HEK293 (cell line): ENCODE data around the gene STEAP2.

Experiments used
- CTCF ChIA-PET: fragments of 350-600 bp; formaldehyde crosslinking; extraction: SDS; loops from one replicate; lab custom pipeline; 2021; ENCODE audit warnings: antibody characterized with exemption; lab: Yijun Ruan, JAX
- POLR2A ChIA-PET: fragments of 300-600 bp; formaldehyde crosslinking; extraction: SDS; loops from one replicate; lab custom pipeline; 2020; ENCODE audit warnings: antibody characterized with exemption, inconsistent platforms; lab: Yijun Ruan, JAX
- H3K27ac ChIP-seq: fragments of 200-500 bp; sonication (Bioruptor generic); 2 replicates; pipeline ENCODE4 v1.5.1; 2014; ENCODE audit warnings: low read depth, low read length, control low read depth, inconsistent platforms; ENCODE audit errors: extremely low read depth
- H3K36me3 ChIP-seq, 2 experiments: fragments of 200-500 bp in 1 of 2; sonication (Bioruptor generic) in 1 of 2; 1 replicate in 1 of 2; 2 replicates in 1 of 2; pipeline ENCODE4 v1.5.1; 2014 to 2017; ENCODE audit warnings: inconsistent platforms in 2 of 2, low read length in 2 of 2; ENCODE audit not compliant: control insufficient read depth in 2 of 2, insufficient read depth in 1 of 2
- H3K4me1 ChIP-seq: fragments of 200-500 bp; sonication (Bioruptor generic); 2 replicates; pipeline ENCODE4 v1.5.1; 2014; ENCODE audit warnings: mild to moderate bottlenecking, low read length, inconsistent platforms; ENCODE audit not compliant: control insufficient read depth, insufficient read depth
- H3K4me3 ChIP-seq: 2 replicates; pipeline ENCODE4 v1.5.1; 2011; ENCODE audit warnings: low read depth, mild to moderate bottlenecking, control low read depth, low read length, moderate library complexity
- H3K9me3 ChIP-seq: fragments of 200-500 bp; sonication (Bioruptor generic); 2 replicates; pipeline ENCODE4 v1.5.1; 2014; ENCODE audit warnings: low read depth, low read length, inconsistent platforms; ENCODE audit not compliant: control insufficient read depth, insufficient read depth
- ELK4 ChIP-seq: IDR thresholded peaks from 2 replicates; pipeline ENCODE4 v1.6.1; 2011; ENCODE audit warnings: mild to moderate bottlenecking, low read depth, low read length, borderline replicate concordance
- MEIS1 ChIP-seq: sonication (generic); formaldehyde crosslinking; IDR thresholded peaks from 2 replicates; pipeline ENCODE4 v1.8.1; 2022; ENCODE audit warnings: missing genetic modification reagents, mild to moderate bottlenecking, borderline replicate concordance
- MYNN ChIP-seq: fragments of 450-650 bp; formaldehyde crosslinking; IDR thresholded peaks from 2 replicates; pipeline ENCODE4 v1.5.1; 2016; ENCODE audit warnings: missing biosample characterization, missing genetic modification characterization, borderline replicate concordance
- MZF1 ChIP-seq: fragments of 450-650 bp; formaldehyde crosslinking; IDR thresholded peaks from 2 replicates; pipeline ENCODE4 v1.5.1; 2017; ENCODE audit warnings: missing biosample characterization, missing genetic modification characterization, borderline replicate concordance
- REST ChIP-seq: fragments of 450-650 bp; formaldehyde crosslinking; IDR thresholded peaks from 2 replicates; pipeline ENCODE4 v1.5.1; 2016; ENCODE audit warnings: missing biosample characterization, missing genetic modification characterization
- SCRT2 ChIP-seq: fragments of 450-650 bp; formaldehyde crosslinking; IDR thresholded peaks from 2 replicates; pipeline ENCODE4 v1.5.1; 2016; ENCODE audit warnings: missing biosample characterization, missing genetic modification characterization
- SETDB1 ChIP-seq: IDR thresholded peaks from one replicate; pipeline ENCODE4 v1.6.1; 2017; ENCODE audit warnings: mild to moderate bottlenecking, low read length, moderate library complexity, mixed read lengths; ENCODE audit not compliant: insufficient read length
- SP7 ChIP-seq: fragments of 450-650 bp; formaldehyde crosslinking; IDR thresholded peaks from 2 replicates; pipeline ENCODE4 v1.5.1; 2016; ENCODE audit warnings: missing biosample characterization, missing genetic modification characterization
- YY1 ChIP-seq: fragments of 450-650 bp; formaldehyde crosslinking; IDR thresholded peaks from 2 replicates; pipeline ENCODE4 v1.5.1; 2018; ENCODE audit warnings: missing biosample characterization, missing genetic modification characterization
- ZFP69B ChIP-seq: fragments of 450-650 bp; formaldehyde crosslinking; IDR thresholded peaks from 2 replicates; pipeline ENCODE4 v1.5.1; 2016; ENCODE audit warnings: missing biosample characterization, missing genetic modification characterization
- ZNF16 ChIP-seq: fragments of 450-650 bp; formaldehyde crosslinking; IDR thresholded peaks from 2 replicates; pipeline ENCODE4 v1.5.1; 2016; ENCODE audit warnings: low read depth, missing biosample characterization, missing genetic modification characterization
- ZNF2 ChIP-seq: fragments of 450-650 bp; formaldehyde crosslinking; IDR thresholded peaks from 2 replicates; pipeline ENCODE4 v1.5.1; 2016; ENCODE audit warnings: missing biosample characterization, missing genetic modification characterization
- ZNF311 ChIP-seq: fragments of 450-650 bp; formaldehyde crosslinking; IDR thresholded peaks from 2 replicates; pipeline ENCODE4 v1.5.1; 2017; ENCODE audit warnings: missing biosample characterization, missing genetic modification characterization, borderline replicate concordance
- ZNF350 ChIP-seq: fragments of 450-650 bp; formaldehyde crosslinking; IDR thresholded peaks from 2 replicates; pipeline ENCODE4 v1.5.0; 2017; ENCODE audit warnings: missing biosample characterization, mild to moderate bottlenecking, missing genetic modification characterization
- ZNF366 ChIP-seq: fragments of 450-650 bp; formaldehyde crosslinking; conservative IDR thresholded peaks from 2 replicates; pipeline ENCODE4 v1.5.1; 2016; ENCODE audit warnings: missing biosample characterization, missing genetic modification characterization
- ZNF473 ChIP-seq: fragments of 450-650 bp; formaldehyde crosslinking; IDR thresholded peaks from 2 replicates; pipeline ENCODE4 v1.5.1; 2017; ENCODE audit warnings: missing biosample characterization, missing genetic modification characterization
- ZNF48 ChIP-seq: fragments of 450-650 bp; formaldehyde crosslinking; IDR thresholded peaks from 2 replicates; pipeline ENCODE4 v1.5.1; 2016; ENCODE audit warnings: missing biosample characterization, missing genetic modification characterization
- ZNF544 ChIP-seq: fragments of 450-650 bp; formaldehyde crosslinking; IDR thresholded peaks from 2 replicates; pipeline ENCODE4 v1.5.0; 2017; ENCODE audit warnings: missing biosample characterization, missing genetic modification characterization
- ZNF561 ChIP-seq: fragments of 450-650 bp; IDR thresholded peaks from 2 replicates; pipeline ENCODE4 v1.5.1; 2018; ENCODE audit warnings: missing biosample characterization, missing genetic modification characterization, borderline replicate concordance
- ZNF768 ChIP-seq: fragments of 450-650 bp; formaldehyde crosslinking; IDR thresholded peaks from 2 replicates; pipeline ENCODE4 v1.5.1; 2018; ENCODE audit warnings: missing biosample characterization, mild to moderate bottlenecking, missing genetic modification characterization
- ZNF830 ChIP-seq: fragments of 450-650 bp; IDR thresholded peaks from 2 replicates; pipeline ENCODE4 v1.5.0; 2018; ENCODE audit warnings: missing biosample characterization, missing genetic modification characterization, low read depth, mild to moderate bottlenecking, moderate library complexity
- ZSCAN5A ChIP-seq: fragments of 450-650 bp; formaldehyde crosslinking; IDR thresholded peaks from 2 replicates; pipeline ENCODE4 v1.5.1; 2016; ENCODE audit warnings: missing biosample characterization, missing genetic modification characterization
- TF ChIP-seq, protein P1 (sequence below): fragments of 450-650 bp; formaldehyde crosslinking; IDR thresholded peaks from 2 replicates; pipeline ENCODE4 v1.5.1; 2017; ENCODE audit warnings: missing biosample characterization, missing genetic modification characterization
- TF ChIP-seq, protein P2 (sequence below): fragments of 450-650 bp; IDR thresholded peaks from 2 replicates; pipeline ENCODE4 v1.5.1; 2018; ENCODE audit warnings: missing biosample characterization, missing genetic modification characterization
- TF ChIP-seq, protein P3 (sequence below): fragments of 450-650 bp; formaldehyde crosslinking; IDR thresholded peaks from 2 replicates; pipeline ENCODE4 v1.5.1; 2016; ENCODE audit warnings: missing biosample characterization, missing genetic modification characterization

Gene STEAP2

GRCh38 chr7:90180011-90180585 is 31.4 kb upstream of the STEAP2 start:
- no peaks in the 10 kb centered on the region for H3K4me1 ChIP-seq
- TF ChIP-seq ZNF768 (tag by site-specific recombination) (no peak), MZF1 (tag by site-specific recombination) (no peak), ZNF830 (tag by site-specific recombination) (no peak), ZFP69B (tag by site-specific recombination) (no peak), ZNF366 (tag by site-specific recombination) (no peak), REST (tag by site-specific recombination) (no peak), SP7 (no peak), ZSCAN5A (tag by site-specific recombination) (no peak), ZNF544 (tag by site-specific recombination) (no peak), MEIS1 (no peak), SETDB1 (no peak), ZNF48 (tag by site-specific recombination) (no peak), ZNF473 (no peak), ZNF561 (tag by site-specific recombination) (no peak), ZNF311 (tag by site-specific recombination) (no peak)
- TF ChIP-seq, protein P1, sequence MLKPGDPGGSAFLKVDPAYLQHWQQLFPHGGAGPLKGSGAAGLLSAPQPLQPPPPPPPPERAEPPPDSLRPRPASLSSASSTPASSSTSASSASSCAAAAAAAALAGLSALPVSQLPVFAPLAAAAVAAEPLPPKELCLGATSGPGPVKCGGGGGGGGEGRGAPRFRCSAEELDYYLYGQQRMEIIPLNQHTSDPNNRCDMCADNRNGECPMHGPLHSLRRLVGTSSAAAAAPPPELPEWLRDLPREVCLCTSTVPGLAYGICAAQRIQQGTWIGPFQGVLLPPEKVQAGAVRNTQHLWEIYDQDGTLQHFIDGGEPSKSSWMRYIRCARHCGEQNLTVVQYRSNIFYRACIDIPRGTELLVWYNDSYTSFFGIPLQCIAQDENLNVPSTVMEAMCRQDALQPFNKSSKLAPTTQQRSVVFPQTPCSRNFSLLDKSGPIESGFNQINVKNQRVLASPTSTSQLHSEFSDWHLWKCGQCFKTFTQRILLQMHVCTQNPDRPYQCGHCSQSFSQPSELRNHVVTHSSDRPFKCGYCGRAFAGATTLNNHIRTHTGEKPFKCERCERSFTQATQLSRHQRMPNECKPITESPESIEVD (tag by site-specific recombination) = no peak
- TF ChIP-seq, protein P2, sequence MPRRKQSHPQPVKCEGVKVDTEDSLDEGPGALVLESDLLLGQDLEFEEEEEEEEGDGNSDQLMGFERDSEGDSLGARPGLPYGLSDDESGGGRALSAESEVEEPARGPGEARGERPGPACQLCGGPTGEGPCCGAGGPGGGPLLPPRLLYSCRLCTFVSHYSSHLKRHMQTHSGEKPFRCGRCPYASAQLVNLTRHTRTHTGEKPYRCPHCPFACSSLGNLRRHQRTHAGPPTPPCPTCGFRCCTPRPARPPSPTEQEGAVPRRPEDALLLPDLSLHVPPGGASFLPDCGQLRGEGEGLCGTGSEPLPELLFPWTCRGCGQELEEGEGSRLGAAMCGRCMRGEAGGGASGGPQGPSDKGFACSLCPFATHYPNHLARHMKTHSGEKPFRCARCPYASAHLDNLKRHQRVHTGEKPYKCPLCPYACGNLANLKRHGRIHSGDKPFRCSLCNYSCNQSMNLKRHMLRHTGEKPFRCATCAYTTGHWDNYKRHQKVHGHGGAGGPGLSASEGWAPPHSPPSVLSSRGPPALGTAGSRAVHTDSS (tag by site-specific recombination) = no peak
- H3K27ac ChIP-seq = no peak overlapping the region
- ChIA-PET POLR2A (no interaction called here), CTCF (no interaction called here)
- H3K36me3 ChIP-seq = no peaks in the 10 kb centered on the region
- no peaks in the 10 kb centered on the region for H3K9me3 ChIP-seq
- H3K4me3 ChIP-seq = no peak overlapping the region

DNA sequence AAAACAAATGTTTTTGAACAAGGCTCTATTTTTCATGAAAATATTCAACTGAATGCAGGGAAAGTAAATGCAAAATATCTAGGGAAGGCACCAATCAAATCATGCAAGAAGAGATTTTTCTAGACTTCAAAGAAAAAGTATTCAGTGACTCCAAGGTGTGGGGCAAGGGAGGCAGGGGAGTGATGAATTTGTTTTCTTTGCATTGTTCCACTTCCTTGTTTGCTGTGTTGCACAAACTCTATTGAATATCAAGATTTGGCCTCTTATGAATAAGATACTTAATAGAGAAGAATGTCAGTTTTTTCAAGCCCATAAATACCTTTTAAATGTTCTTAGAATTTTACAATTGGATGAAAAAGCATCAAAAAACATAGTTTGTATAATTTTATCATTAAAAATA is 30.9 kb upstream of the STEAP2 start:
- CTCF ChIA-PET = no interaction called here
- POLR2A ChIA-PET = no interaction called here
- TF ChIP-seq MYNN (tag by site-specific recombination) = no peak
- TF ChIP-seq, protein P3, sequence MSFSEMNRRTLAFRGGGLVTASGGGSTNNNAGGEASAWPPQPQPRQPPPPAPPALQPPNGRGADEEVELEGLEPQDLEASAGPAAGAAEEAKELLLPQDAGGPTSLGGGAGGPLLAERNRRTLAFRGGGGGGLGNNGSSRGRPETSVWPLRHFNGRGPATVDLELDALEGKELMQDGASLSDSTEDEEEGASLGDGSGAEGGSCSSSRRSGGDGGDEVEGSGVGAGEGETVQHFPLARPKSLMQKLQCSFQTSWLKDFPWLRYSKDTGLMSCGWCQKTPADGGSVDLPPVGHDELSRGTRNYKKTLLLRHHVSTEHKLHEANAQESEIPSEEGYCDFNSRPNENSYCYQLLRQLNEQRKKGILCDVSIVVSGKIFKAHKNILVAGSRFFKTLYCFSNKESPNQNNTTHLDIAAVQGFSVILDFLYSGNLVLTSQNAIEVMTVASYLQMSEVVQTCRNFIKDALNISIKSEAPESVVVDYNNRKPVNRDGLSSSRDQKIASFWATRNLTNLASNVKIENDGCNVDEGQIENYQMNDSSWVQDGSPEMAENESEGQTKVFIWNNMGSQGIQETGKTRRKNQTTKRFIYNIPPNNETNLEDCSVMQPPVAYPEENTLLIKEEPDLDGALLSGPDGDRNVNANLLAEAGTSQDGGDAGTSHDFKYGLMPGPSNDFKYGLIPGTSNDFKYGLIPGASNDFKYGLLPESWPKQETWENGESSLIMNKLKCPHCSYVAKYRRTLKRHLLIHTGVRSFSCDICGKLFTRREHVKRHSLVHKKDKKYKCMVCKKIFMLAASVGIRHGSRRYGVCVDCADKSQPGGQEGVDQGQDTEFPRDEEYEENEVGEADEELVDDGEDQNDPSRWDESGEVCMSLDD (tag by site-specific recombination) = no peak
- TF ChIP-seq ZNF16 = no peak
- no peak for TF ChIP-seq ZNF2 (tag by site-specific recombination)
- TF ChIP-seq YY1 (tag by site-specific recombination) = no peak
- no peak for TF ChIP-seq ZNF350 (tag by site-specific recombination)
- no peak for TF ChIP-seq SCRT2 (tag by site-specific recombination)
- no peak for TF ChIP-seq ELK4

More for the DNA sequence above, 30.9 kb upstream of the STEAP2 start:
- Histone ChIP-seq H3K36me3 (no peaks in the 10 kb centered on the region), H3K4me1 (no peaks in the 10 kb centered on the region), H3K9me3 (no peaks in the 10 kb centered on the region), H3K4me3 (no peak overlapping the region), H3K27ac (no peak overlapping the region)
